Loucy (cell line): ENCODE measurements around the gene PAX7.

Source experiments
- H2AFZ ChIP-seq: fragments of 200-600 bp; sonication (generic); 2 replicates; pipeline ENCODE4 v1.6.0; 2016; ENCODE audit warnings: antibody characterized with exemption, mild to moderate bottlenecking, low read length, moderate library complexity
- H3F3A ChIP-seq: fragments of 200-600 bp; 2 replicates; pipeline ENCODE4 v1.6.0; 2016; ENCODE audit warnings: antibody characterized with exemption, low read depth, mild to moderate bottlenecking
- H3K27me3 ChIP-seq: fragments of 200-600 bp; sonication (generic); 2 replicates; pipeline ENCODE4 v1.6.1; 2014; ENCODE audit warnings: low read length, mild to moderate bottlenecking; ENCODE audit not compliant: insufficient read depth, poor library complexity, severe bottlenecking
- H3K36me3 ChIP-seq: fragments of 200-600 bp; sonication (generic); 2 replicates; pipeline ENCODE4 v1.6.1; 2016; ENCODE audit warnings: low read length; ENCODE audit not compliant: insufficient read depth
- H3K4me1 ChIP-seq: fragments of 200-600 bp; sonication (generic); 2 replicates; pipeline ENCODE4 v1.5.1; 2014; ENCODE audit warnings: low read length, mild to moderate bottlenecking; ENCODE audit not compliant: insufficient read depth, poor library complexity, severe bottlenecking
- H3K4me2 ChIP-seq: fragments of 200-600 bp; sonication (generic); 2 replicates; pipeline ENCODE4 v1.6.0; 2014; ENCODE audit warnings: antibody characterized with exemption, low read length, low read depth, mild to moderate bottlenecking; ENCODE audit not compliant: poor library complexity, severe bottlenecking
- H3K4me3 ChIP-seq: fragments of 200-600 bp; sonication (generic); 2 replicates; pipeline ENCODE4 v1.5.1; 2014; ENCODE audit warnings: low read length, mild to moderate bottlenecking, mixed read lengths; ENCODE audit not compliant: poor library complexity, severe bottlenecking
- H3K79me2 ChIP-seq: fragments of 200-600 bp; sonication (generic); 2 replicates; pipeline ENCODE4 v1.6.1; 2014; ENCODE audit warnings: low read length; ENCODE audit not compliant: insufficient read depth
- H3K9ac ChIP-seq: fragments of 200-600 bp; sonication (generic); 2 replicates; pipeline ENCODE4 v1.6.0; 2014; ENCODE audit warnings: mild to moderate bottlenecking, low read depth, low read length, moderate library complexity; ENCODE audit not compliant: poor library complexity, severe bottlenecking
- H3K9me2 ChIP-seq: fragments of 200-600 bp; sonication (generic); replicated peaks from 2 replicates; pipeline ENCODE4 v1.6.1; 2016; ENCODE audit warnings: low read depth, low read length, mixed read lengths
- H3K9me3 ChIP-seq: fragments of 200-600 bp; sonication (generic); 2 replicates; pipeline ENCODE4 v1.6.1; 2014; ENCODE audit warnings: mild to moderate bottlenecking, antibody characterized with exemption, low read length, low read depth; ENCODE audit not compliant: insufficient read depth
- H4K20me1 ChIP-seq: fragments of 200-600 bp; sonication (generic); 2 replicates; pipeline ENCODE4 v1.6.0; 2014; ENCODE audit warnings: antibody characterized with exemption, low read length, mild to moderate bottlenecking; ENCODE audit not compliant: insufficient read depth, poor library complexity, severe bottlenecking
- CTCF ChIP-seq: fragments of 200-600 bp; sonication (generic); conservative IDR thresholded peaks from 2 replicates; pipeline ENCODE4 v1.5.1; 2014; ENCODE audit warnings: mild to moderate bottlenecking, antibody characterized with exemption, low read length
- EZH2phosphoT487 ChIP-seq: fragments of 200-600 bp; IDR thresholded peaks from 2 replicates; pipeline ENCODE4 v1.6.1; 2018; ENCODE audit warnings: antibody characterized with exemption, mild to moderate bottlenecking, moderate library complexity, borderline replicate concordance

The PAX7 gene

DNA sequence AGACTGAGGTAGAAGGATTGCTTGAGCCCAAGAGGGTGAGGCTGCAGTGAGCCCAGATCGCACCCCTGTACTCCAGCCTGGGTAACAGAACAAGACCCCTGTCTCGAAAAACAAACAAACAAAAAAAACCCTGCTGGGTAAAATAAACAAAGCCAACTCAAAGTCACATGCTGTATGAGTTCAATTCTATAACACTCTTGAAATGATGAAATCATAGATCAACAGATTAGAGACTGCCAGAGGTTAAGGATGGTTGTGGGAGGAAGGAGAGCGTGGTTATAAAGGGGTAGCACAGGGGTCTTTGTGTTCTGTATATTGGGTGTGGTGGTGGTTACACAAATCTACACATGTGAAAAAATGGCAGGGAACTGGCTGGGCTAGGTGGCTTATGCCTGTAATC is 166.3 kb downstream of the PAX7 start:
- TF ChIP-seq CTCF (no peak), EZH2phosphoT487 (no peak)
- Histone ChIP-seq H3K4me2 (no peak overlapping the region), H3K9me3 (no peaks in the 10 kb centered on the region), H3K4me3 (no peak overlapping the region), H3K27me3 (no peaks in the 10 kb centered on the region), H3K9ac (no peak overlapping the region), H3K9me2 (no peaks in the 10 kb centered on the region), H3K4me1 (no peaks in the 10 kb centered on the region), H4K20me1 (no peaks in the 10 kb centered on the region), H3F3A (no peaks in the 10 kb centered on the region), H3K79me2 (no peaks in the 10 kb centered on the region), H2AFZ (no peak overlapping the region), H3K36me3 (no peaks in the 10 kb centered on the region)
